Thyroid gland (tissue), 4 donors: Measurements from ENCODE around the gene SLC25A17.

Experiments
- CTCF ChIP-seq, 6 experiments: fragments of 200-600 bp in 3 of 6; fragments of 450-650 bp in 3 of 6; sonication (generic) in 3 of 6; IDR thresholded peaks; one replicate each; pipeline ENCODE4 v1.5.1; 2016 to 2019; ENCODE audit warnings: antibody characterized with exemption in 6 of 6, mild to moderate bottlenecking in 2 of 6, inconsistent platforms in 1 of 6, moderate library complexity in 1 of 6
- POLR2A ChIP-seq, 2 donors: fragments of 450-650 bp; IDR thresholded peaks; one replicate each; pipeline ENCODE4 v1.6.1; 2017; ENCODE audit warnings: antibody characterized with exemption in 2 of 2, mild to moderate bottlenecking in 2 of 2, moderate library complexity in 1 of 2

DNA sequence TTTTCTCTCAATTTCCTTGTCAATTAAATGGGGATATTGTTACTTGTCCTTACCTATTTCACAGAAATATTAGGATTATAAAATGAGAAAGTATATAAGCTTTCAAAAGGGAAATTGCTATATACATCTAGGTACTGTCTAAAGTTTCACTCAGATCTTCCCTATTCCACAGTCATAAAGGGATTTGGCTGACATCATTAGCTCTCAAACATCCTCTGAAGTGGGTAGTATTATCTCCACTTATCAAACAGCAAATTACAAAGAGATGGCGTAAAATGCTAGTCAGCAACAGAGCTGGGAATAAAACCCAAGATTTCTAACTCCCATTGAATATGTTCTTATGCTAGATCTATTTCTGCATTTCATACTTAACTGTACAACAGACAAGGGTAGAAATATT, 50.9 kb downstream of the SLC25A17 start:
- no peak for TF ChIP-seq POLR2A (IDR thresholded peaks at IDR 0.05)
- TF ChIP-seq CTCF (IDR thresholded peaks at IDR 0.05) = no peak
